Skin of body (tissue), 3 donors: ENCODE data around the gene CASP6. TPM values are rescaled to one million over a fixed set of nuclear protein-coding genes. Genes with fewer than 3 reads are reported as not detected.

Experiments
- DNase-seq: peaks from one replicate; lab custom pipeline; 2025; lab: John Stamatoyannopoulos, UW
- small RNA-seq: library from RNA; depleted of rRNA; stranded (forward); fragments of <200 nt; gene quantifications from one replicate; pipeline ENCODE3, GENCODE V24; 2014; ENCODE audit warnings: low replicate concordance
- total RNA-seq: library from RNA; depleted of rRNA; stranded (reverse); fragments of >200 nt; gene quantifications from one replicate; pipeline ENCODE4 v1.2.3, GENCODE V29; 2014

Gene CASP6
- total RNA-seq, 1 donor from 2014 or later: 19.8 TPM

DNA sequence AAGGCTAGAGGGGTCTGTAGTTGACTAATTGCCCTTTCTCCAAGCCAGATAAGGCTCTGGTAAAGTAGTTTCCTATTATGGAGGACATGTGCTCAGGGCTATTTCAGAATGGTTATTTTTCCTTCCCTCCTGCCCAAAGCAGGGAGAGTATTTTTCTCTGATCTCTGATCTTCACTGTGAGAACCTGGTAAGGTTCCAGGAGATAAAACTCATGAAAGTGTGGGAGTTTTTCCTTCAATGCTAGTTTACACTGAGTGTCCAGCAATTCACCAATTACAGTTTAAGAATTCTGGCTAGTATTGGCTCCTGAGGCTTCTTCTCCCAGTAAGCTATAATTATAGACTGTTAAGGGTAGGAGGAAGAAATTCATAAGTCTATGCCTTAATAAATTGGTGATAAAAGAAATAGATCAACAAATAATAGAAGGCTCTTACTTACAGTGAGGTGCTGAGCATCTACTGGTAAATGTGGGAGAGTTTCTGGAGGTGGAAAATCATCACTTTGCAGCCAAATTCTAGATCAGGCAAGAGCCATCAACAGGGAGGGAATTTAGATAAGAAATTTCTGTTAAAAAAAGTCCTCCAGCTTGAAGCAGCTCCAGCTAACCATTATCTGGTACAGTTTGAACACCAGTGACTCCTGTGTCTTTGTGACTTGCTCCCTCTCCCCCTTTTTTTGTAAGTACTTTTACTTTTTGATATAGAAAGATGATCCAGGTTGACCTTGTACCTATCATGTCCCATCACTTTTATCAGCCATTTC is 30.9 kb downstream of the CASP6 start:
- no peak for DNase-seq

- DNase-seq: no peak
These were observed 31.9 kb downstream of the CASP6 start for GRCh38 chr4:109671350-109671749.

- no peak for DNase-seq
These were observed 37.3 kb downstream of the CASP6 start for GRCh38 chr4:109665783-109666485.

DNA sequence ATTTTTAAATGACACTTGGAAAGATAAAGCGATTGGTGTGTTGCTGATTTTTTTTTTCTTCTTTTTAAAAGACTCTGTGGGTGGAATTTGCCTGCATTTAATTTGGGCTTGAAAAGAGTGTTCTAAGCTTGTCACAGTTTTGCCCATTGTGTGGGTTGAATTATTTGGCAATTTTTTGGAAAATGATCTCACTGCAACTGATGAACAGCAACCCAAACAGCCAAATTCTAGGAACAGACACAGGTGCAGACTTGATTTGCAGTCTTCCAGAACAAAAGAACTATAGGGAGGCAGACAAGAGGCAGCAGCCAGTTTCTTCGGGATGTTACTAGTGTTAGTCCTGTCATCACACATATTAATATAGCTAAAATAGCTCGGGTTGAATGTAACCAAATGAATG is 40.5 kb downstream of the CASP6 start:
- no peak for DNase-seq

DNA sequence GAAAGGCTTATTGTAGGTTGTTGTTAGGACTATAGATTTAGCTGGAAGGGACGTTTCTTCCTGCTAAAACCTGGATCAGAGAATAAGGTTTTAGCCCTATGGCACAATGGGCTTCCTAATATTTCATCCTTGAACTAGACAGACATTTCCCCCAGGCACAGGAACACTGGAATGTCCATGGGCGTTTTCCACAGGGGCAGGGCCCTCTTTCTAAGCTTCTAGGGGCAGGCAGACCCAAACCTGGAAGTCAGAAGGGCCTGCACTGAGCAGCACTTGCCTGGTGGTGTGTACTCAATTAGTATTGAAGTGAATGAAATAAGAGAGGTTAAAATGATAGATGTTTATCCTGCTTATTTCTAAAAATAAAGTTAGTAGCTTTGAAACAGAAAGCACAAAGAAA is 41.1 kb downstream of the CASP6 start:
- DNase-seq: no peak

DNA sequence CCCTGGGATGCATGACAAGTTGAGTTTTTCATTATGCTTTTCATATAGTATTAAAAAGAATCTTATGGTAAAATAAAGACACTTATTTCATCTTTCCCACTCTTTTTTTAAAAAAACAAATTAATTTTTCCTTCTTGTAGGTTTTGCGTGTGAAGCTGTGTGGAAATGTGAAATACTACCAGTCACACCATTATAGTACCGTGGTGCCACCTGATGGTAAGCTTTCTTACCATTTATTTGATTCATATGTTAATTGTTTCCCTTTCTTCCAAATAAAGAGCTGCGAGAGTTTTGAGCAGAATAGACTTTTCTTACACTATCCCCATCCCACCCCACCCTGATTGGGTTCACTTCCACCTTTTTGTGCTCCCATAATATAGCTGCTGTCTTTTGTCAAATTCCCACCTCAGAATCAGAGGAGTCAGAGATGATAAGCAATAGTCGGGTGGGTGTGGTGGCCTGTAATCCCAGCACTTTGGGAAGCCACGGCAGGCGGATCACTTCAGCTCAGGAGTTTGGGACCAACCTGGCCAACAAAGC is 44.3 kb downstream of the CASP6 start:
- no peak for DNase-seq

GRCh38 chr4:109657854-109658418 is 45.3 kb downstream of the CASP6 start:
- peak; percentile 2 for DNase-seq

- DNase-seq: no peak
These were observed 47.8 kb downstream of the CASP6 start for GRCh38 chr4:109655396-109655795.

DNA sequence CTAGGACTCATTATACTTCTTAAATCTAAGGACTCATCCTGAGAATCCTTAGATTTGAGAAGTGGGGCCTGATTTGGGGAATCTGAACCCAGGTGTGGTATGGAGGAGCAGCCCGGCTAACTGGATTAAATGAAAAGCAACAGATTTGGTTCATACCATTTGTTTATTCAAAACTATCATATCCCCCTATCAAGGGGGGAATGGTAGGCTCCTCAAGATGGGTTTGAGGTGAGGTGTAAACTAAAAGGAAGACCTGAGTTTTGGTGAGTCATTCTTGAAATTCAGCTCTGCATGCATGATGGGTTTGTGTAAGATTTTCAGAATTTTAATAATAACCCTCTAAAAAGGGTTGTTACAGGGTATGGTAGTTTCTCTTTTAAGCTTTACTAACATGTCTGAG is 53.4 kb downstream of the CASP6 start:
- no peak for DNase-seq

DNA sequence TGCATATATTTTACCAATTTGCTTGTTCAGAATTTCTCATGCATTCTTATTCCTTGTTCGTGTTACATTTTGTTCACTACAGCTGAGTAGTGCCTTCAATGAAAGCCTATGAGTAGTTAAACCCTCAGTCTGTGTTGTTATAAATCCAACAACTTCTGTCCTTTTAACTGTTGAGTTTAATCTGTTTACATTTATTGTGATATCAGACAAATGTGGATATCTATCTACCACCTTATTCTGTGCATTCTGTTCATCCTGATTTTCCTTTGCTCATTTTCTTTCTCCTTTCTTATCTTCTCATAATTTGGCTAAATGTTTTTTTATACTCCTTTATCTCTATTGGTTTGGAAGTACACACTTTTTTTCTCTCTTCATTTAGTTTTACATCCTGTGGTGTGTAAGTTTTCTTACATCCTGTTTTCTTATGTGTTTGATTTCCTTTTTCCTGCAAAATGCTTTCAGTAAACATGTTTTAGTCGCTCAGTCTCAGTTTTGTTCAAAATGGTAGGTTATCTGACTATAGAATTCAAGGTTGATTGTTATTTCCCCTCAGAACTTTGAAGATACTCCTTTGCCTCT is 54.2 kb downstream of the CASP6 start:
- no peak for DNase-seq

GRCh38 chr4:109648266-109648996 is 54.8 kb downstream of the CASP6 start:
- peak; percentile 11 for DNase-seq

- no peak for DNase-seq
These were observed 57.2 kb downstream of the CASP6 start for GRCh38 chr4:109645874-109646710.

GRCh38 chr4:109640644-109641043 is 62.6 kb downstream of the CASP6 start:
- DNase-seq: no peak

Small RNA genes within 50 kb of the gene (small RNA-seq; reads per million reads assigned to genes)
- gene HIGD1AP14: not detected

Other genes with a start within 250 kb of the CASP6 start
- 15.8 TPM for gene MCUB, start 143.2 kb downstream of the CASP6 start, total RNA-seq
- 15.0 TPM for gene PLA2G12A, start 26.6 kb upstream of the CASP6 start, total RNA-seq
- 10.1 TPM for gene CFI, start 98.6 kb upstream of the CASP6 start, total RNA-seq
- 10.8 TPM for gene GAR1, start 112.3 kb upstream of the CASP6 start, total RNA-seq
- gene RRH, start 124.5 kb upstream of the CASP6 start, total RNA-seq: not detected
- 0.10 TPM for gene LRIT3, start 144.7 kb upstream of the CASP6 start, total RNA-seq
- 3.5 TPM for gene EGF, start 209.4 kb upstream of the CASP6 start, total RNA-seq